Breast epithelium (tissue), 3 donors: ENCODE data around the gene RBM12.

ENCODE experiments used
- POLR2A ChIP-seq: fragments of 450-650 bp; IDR thresholded peaks from one replicate; pipeline ENCODE4 v1.6.1; 2016; ENCODE audit warnings: antibody characterized with exemption, mild to moderate bottlenecking, moderate library complexity
- TF ChIP-seq, protein P1 (sequence below), 3 donors: fragments of 450-650 bp; IDR thresholded peaks; one replicate each; pipeline ENCODE4 v1.5.1; 2016 to 2017; ENCODE audit warnings: antibody characterized with exemption in 3 of 3, mild to moderate bottlenecking in 3 of 3, moderate library complexity in 3 of 3

DNA sequence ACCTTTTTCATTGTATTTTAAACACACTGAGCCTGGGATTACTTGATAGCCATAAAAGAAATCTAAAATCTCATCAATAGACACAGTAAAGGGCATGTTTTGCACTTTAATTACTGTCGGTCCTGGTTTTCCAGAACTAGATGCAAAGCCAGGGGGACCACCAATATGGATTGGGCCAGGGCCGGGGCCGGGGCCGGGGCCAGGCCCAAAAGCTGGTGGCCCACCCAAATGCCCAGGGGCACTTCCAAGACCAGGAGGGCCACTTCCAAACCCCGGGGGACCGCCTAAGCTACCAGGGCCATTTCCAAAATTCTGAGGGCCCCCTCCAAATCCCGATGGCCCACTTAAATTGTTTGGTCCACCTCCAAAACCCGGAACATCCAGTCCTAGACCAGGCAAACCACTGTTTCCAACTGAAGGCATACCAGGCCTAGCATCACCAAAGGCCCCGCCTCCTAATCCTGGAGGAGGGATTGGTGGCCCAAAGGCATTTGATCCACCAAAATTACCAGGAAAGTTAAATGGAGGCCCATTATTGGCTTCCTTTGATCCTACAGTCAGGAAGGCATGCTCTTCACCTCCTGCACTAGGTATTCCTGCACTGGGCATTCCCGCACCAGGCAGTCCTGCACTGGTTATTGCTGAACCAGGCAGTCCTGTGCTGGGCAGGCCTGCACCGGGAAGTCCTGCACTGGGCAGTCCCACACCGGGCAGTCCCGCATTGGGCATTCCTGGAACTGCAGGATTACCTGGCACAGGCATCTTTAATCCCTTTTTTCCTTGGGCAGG lies 11.9 kb downstream of the RBM12 start:
- TF ChIP-seq POLR2A, result no peak
- TF ChIP-seq, protein P1, sequence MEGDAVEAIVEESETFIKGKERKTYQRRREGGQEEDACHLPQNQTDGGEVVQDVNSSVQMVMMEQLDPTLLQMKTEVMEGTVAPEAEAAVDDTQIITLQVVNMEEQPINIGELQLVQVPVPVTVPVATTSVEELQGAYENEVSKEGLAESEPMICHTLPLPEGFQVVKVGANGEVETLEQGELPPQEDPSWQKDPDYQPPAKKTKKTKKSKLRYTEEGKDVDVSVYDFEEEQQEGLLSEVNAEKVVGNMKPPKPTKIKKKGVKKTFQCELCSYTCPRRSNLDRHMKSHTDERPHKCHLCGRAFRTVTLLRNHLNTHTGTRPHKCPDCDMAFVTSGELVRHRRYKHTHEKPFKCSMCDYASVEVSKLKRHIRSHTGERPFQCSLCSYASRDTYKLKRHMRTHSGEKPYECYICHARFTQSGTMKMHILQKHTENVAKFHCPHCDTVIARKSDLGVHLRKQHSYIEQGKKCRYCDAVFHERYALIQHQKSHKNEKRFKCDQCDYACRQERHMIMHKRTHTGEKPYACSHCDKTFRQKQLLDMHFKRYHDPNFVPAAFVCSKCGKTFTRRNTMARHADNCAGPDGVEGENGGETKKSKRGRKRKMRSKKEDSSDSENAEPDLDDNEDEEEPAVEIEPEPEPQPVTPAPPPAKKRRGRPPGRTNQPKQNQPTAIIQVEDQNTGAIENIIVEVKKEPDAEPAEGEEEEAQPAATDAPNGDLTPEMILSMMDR (IDR thresholded peaks at IDR 0.05), result no peak
